Neural progenitor cell (in vitro differentiated cells): ENCODE results near the gene CREB3L2.

Experiments used
- CTCF ChIP-seq: fragments of 200-600 bp; sonication (generic); IDR thresholded peaks from 2 replicates; pipeline ENCODE4 v1.5.1; 2017; ENCODE audit warnings: antibody characterized with exemption, mild to moderate bottlenecking
- EZH2 ChIP-seq: fragments of 200-600 bp; sonication (generic); IDR thresholded peaks from 2 replicates; pipeline ENCODE4 v1.6.1; 2017; ENCODE audit warnings: antibody characterized with exemption, mild to moderate bottlenecking, moderate library complexity
- EZH2phosphoT487 ChIP-seq: fragments of 200-600 bp; sonication (generic); IDR thresholded peaks from 2 replicates; pipeline ENCODE4 v1.6.1; 2017; ENCODE audit warnings: antibody characterized with exemption

DNA sequence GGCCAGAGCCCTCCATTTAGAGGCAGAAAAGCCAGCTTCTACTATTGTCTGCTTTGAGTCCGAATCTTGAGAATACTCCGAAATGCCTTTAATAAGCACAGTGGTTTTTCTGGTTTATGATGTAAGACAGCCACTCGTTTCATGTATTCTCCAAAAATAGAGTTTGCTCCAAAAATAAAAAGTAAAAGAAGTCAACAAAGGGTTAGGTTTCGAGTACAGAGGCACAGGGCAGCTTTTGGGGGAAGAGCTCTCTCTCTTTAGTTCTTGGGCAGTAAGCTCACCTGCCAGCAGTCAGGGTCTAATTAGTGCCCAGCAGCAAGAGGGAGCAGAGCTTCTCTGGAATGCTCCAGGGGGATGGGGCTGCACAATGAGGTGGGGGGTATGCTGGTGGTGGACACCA lies 20.2 kb downstream of the CREB3L2 start:
- TF ChIP-seq CTCF (no peak), EZH2 (no peak), EZH2phosphoT487 (no peak)
